GM19467 (cell line): ENCODE results near the gene NOTCH3.

Source experiments
- ATAC-seq: cut with Tn5 transposase; IDR thresholded peaks from one replicate; pipeline ENCODE4 v1.9.1; 2021; ENCODE audit warnings: mild to moderate bottlenecking, moderate library complexity; ENCODE audit not compliant: unreplicated experiment

NOTCH3 gene

DNA sequence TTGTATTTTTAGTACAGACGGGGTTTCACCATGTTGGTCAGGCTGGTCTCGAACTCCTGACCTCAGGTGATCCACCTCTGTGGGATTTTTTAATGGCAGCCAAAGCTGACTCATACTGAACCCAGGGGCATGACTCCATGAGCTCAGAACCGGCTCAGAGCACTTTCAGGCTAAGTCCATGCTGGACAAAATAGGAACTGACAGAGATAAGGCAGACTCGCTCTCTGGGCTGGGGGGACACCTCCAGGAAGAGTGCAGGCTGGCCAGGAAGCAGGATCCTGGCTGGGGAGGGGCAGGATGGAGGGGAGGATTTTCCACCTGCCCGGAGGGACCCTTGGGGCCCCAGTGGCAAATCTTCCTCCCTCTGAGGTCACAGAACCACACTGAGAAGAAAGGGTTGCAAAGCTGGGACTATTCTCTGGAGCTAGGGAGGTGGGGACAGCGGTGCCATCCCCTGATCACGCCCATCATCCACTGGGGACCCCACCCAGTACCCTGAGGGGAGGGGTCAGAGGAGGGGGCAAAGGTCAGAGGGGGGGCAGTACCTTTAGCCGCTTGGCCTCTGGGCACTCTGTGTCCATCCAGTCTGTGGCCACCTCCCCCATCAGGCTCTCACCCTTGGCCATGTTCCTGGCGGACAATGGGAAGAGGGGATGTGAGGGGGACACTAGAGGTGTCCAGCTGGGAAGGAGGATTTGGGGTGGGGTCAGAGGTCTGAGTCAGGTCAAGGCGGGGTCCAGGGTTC is 31.1 kb downstream of the NOTCH3 start:
- ATAC-seq: no peak

DNA sequence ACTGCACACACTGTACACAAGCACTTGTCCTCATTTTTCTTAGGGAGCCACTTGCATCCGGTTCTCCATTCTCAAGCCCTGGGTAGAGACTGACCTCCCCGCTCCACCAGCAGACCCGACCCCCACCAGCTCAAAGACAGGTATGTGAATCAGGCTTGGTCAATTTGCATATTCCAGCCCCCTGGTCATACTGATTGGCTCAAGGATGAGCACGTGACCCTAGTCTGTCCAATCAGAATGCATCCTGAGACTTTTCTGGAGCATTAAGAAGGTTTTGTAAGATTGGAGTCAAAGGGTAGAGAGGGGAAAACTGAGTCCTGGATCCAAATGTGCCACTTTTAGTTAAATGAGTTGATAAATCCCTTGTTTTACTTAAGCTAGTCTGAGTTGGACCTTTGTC is 34.1 kb downstream of the NOTCH3 start:
- no peak for ATAC-seq

DNA sequence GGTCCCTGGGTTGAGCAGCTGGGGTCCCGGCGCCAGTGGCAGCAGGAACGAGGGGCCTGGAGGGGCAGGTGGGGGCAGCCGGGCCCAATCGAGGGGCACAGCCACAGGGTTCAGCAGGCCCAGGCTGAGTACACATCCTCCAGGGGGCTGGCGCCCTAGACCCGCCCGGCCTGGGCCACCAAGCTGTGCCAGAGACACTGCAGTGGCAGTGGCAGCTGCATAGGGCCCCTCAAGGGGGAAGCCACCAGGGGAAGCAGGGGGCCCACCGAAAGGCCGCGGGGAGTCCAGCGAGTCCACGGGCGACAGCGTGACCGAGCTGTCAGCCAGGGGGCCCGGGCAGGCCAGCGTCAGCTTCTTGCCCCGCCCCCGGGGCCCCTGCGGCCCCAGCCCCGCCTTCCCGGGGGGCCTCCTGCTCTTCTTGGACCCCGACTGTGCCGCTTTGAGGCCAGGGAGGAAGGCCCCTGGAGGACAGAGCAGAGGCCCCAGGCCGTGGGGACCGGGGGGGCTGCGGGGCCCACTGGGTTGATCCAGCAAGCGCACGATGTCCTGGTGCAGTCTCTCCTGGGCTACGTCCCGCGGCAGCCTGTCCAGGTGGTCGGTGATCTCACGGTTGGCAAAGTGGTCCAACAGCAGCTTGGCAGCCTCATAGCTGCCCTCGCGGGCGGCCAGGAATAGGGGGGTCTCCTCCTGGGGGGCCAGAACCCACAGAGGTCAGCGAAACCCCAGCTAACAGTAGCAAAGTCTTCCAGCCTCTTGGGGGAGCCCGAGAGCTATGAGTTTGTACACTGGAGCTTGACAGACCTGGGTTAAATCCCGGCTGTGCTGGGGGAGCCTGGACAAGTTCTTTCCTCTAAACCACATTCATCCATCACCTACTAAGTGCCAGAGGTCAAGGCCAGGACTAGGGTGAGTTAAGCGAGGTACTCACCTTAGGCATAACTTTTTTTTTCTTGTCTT is 39.5 kb downstream of the NOTCH3 start:
- ATAC-seq: no peak

DNA sequence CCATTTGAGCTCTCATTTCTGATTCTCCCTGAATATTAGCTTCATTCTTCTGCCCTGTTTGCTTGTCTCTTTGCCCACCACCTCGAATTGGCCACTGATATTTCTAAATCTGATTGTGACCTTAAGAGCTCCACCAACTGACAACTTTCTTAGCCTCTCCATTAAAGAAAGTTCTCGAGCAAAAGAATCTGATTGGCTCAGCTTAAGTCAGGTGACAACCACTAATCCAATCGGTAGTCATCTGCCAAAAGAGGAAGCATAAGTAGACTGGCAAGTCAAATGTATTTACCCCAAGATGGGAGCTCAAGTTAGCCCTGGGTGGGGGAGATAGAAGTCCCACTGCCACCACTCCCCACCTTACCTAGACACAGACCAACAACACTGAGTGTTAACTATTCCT is 41.5 kb downstream of the NOTCH3 start:
- ATAC-seq: no peak

DNA sequence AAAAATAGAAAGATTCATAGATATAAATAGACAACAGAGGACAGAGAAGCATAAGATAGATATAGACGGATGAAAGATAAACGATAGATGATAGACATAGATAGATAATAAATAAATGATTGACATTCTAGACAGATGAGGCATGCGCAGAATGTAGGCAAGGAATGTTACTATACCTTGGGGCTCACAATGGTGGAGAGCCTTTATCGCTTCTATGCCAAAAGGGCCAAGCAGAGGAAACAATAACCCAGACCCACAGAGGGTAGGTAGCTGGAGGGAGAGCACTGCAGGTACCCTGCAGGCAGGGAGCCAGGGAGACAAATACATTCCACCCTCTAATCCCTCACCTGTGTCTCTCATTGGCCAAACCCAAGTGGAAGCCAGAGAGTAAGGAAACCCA is 44.4 kb downstream of the NOTCH3 start:
- no peak for ATAC-seq

DNA sequence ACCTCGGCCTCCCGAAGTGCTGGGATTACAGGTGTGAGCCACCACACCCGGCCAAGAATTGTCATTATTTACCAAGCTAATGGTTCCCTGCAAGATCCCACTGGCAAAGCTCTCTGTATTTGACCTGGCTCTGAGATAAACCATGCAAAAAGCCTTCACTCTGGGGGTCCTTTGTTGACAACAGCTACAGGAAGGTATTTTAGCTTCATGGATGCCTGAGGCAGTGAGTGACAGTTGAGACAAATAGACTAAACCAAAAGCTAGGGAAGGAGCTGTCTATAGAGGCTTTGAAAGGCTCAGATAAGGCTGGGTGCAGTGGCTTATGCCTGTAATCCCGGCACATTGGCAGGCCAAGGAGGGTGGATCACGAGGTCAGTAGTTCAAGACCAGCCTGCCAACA is 45.5 kb downstream of the NOTCH3 start:
- no peak for ATAC-seq

DNA sequence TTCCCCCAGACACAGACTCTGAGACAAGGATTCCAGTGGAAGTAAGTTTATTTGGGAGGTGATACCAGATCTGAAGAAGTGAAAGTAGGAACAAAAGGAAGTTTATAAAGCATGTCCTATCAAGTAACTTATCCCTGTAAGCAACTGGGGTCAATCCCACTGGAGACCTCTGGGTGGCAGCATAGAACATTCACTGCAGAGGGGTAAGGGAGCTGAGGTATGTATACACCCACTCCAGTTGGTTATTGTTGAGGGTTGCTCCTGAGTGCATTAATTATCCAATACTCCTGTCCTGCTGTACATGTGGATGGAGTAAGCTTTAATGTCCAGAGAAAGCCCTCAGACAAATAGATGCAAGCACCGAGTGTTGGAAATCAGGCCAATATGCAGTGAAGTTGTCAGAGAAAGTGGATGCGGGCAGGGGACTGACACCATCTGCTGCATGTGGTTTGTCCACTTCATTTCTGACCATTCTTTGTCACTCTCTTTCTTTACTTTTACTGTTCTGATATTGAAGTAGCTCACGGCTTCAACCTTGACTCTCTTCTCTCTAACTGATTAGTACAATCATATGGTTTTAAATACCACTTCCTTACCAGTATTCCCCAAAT is 46.7 kb downstream of the NOTCH3 start:
- ATAC-seq: no peak

DNA sequence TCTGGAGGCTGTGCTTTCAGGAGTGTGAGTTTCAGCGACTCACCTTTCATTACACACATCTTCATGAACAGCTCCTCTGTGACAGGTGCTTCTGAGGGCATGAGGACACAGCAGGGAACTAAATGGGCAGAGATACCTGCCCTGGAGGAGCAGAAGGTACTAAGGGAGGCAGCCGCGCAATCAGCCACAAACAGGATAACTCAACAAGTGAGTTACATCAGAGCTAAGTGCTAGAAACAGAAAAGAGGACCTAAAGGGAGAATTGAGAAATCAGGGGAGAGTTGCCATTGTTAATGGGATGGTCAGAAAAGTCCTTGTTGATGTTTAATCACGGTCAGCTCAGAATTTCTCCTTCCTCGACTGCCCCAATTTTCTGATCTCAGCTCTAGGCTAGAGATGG is 51.1 kb downstream of the NOTCH3 start:
- ATAC-seq: no peak

DNA sequence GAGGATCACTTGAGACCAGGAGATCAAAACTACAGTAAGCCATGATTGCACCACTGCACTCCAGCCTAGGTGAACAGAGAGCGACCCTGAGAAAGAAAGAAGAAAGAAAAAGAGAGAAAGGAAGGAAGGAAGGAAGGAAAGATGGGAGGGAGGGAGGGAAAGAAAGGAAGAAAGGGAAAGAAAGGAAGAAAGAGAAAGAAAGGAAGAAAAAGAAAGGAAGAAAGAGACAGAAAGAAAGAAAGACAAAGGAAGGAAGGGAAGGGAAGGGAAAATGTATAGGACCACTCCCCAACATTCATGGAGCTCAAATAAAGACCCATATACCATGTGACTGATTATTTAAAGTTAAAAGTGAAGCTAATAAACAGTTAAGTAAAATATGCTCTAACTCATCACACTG is 53.7 kb downstream of the NOTCH3 start:
- ATAC-seq: no peak

DNA sequence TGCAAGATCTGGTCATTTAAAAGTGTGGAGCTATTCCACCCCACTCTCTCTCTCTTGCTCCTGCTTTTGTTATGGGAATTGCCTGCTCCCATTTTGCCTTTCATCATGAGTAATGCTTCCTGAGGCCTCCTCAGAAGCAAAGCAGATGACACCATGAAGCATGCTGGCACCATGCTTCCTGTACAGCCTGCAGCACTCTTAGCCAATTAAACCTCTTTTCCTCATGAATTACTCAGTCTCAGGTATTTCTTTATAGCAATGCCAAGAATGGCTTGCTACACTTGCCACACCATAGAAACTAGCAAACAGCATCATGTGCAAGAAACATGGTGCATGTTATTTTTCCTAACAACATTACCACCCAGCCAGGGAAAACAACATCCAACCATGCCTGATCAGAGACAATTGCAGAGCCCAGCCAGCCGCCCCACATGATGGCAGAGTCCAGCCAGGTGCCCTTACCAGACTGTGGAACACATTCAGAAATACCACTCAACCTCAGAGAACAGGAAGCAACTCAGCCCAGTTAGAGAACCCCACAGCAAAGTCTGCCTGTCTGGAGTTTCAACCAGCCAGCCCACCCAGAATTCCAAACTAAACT is 56.6 kb downstream of the NOTCH3 start:
- ATAC-seq: no peak

DNA sequence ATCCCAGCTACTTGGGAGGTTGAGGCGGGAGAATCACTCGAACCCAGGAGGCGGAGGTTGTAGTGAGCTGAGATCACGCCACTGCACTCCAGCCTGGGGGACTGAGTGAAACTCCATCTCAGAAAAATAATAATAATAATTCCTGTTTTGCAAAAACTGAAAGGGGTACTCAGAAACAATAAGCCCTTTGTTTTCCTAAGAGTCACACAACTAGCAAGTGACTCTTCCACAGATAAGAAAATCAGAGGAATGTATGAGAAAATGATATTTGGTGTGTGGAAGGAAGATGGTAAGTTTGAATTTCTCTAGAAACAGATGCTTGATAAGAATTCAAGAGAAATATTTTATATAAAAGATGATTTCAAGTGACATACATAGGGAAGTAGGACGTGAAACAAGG is 58.5 kb downstream of the NOTCH3 start:
- ATAC-seq: no peak

DNA sequence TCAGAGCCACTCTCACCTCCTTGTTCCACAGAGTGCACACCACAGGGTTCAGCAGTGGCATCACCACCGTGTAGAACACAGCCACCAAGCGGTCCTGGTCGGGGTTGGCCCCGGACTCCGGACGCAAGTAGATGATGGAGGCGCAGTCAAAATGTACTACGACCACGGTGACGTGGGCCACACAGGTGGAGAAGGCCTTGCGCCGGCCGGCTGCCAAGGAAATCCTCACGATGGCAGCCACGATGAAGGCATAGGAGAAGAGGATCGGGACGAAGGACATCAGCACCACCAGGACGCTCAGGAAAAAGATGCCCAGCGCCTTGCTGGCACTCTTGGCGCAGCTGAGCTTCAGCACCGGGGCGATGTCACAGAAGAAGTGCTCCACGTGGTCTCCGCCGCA is 59.7 kb downstream of the NOTCH3 start:
- ATAC-seq: no peak

DNA sequence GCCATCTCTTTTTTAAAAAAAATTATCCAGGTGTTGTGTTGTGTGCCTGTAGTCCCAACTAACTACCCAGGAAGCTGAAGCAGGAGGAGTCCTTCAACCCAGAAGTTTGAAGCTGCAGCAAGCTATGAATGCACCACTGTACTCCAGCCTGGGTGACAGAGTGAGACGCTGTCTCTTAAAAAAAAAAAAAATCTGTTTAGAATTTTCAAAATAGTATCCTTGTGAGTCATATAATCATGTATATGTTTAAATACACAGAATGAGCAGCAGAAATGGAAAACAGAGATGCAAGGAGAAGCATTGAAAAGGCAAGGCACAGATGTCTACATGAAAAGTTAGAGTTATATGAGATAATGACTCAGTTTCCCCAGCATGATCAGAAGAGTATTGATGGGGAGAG is 62.4 kb downstream of the NOTCH3 start:
- no peak for ATAC-seq

DNA sequence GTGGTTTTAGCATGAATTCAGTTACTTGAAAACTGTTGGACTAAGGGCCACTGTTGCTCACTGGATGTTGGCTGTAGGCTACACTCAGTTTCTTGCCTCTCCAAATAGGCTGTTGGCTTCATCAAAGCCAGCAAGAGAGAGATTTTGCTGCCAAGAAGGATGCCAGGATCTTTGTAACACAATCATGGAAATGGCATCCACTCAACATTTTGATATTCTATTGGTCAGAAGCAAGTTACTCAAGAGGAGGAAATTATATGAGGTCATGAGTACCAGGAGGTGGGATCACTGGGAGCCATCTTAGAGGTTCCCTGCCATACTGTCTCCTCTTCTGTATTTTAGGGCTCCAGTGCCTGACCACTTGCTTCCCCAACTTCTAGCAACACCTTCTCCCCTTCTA is 63.0 kb downstream of the NOTCH3 start:
- no peak for ATAC-seq

DNA sequence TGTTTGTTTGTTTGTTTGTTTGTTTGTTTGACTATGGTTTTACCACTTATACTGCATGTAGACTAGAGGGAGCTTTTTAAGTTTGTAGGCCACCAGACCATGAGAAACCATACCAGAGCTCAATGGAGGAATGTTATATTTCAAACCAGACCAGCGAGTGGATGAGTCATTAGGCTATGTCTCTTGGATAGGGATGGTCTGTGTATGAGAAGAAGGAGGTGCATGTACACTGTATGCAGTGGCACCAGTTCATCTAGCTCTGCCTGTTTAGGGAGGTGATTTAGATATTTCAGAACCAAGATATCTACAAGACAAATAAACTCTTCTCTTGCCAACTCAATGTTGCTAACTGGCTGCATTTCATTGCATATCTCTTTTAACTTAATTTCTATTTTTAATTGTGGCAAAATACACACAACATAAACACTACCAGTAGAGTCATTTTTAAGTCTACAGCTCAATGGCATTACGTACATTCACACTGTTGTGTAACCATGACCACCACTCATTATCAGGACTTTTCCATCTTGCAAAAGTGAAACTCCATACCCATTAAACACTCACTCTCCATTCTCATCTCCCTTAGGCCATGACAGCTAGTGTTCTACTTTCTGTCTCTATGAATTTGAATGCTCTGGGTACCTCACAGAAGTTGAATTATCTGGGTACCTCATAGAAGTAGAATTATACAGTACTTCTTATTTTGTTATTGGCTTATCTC is 64.4 kb downstream of the NOTCH3 start:
- ATAC-seq: no peak

DNA sequence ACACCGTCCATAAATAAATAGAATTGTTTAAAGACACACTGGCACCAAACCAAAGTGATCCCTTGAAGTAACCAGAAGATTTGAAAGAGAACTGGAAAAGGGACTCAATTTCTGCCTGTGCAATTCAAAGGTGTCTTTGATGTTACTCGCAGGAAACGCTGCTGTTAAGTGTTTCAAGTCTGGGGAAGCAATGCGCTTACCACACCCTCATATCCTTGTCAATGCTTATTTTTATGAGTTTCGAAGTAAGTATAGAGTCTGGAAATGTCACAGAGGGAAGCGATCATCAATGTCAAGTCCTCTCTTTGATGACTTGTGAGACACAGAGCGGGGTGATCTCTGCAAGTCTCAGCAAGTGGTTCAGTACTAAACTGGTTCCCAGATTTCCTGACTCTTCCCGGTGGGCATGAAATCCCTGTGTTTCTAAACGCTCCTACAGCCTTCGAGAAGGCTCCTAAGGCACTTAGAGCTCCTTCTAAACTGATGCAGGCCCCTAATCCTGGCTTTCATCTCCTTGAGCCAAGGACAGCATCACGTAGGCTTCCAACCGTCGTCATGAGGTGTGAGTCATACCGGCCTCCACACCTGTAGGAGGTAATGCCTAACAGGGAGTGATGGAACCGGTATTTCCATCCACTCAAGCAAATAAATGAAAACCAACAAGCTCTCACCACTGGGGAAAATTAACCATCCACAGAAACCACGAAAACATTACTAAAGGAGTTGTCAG is 70.8 kb downstream of the NOTCH3 start:
- ATAC-seq: no peak

DNA sequence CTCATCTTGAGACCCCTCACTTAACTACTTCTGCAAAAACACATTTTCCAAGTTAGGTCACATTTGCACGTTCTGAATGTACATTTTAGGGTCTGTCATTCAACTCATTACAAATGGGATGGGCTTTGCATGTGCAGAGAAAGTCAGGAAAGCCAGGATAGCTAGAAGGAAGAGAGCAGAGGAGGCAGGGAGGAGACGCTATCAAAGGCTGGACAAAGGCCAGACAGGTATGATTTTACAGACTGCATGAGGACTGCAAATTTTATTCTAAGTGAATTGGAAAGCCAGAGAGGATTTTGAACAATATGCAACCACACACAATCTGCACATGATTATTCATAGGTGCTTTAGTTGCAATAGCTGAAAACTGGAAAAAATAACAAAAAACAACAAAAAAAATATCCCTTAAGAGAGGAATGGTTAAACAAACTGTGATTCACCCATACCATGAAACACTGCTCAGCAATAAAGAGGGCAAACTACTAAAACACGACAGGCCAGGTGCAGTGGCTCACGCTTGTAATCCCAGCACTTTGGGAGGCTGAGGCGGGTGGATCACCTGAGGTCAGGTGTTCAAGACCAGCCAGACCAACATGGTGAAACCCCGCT is 72.5 kb downstream of the NOTCH3 start:
- no peak for ATAC-seq

DNA sequence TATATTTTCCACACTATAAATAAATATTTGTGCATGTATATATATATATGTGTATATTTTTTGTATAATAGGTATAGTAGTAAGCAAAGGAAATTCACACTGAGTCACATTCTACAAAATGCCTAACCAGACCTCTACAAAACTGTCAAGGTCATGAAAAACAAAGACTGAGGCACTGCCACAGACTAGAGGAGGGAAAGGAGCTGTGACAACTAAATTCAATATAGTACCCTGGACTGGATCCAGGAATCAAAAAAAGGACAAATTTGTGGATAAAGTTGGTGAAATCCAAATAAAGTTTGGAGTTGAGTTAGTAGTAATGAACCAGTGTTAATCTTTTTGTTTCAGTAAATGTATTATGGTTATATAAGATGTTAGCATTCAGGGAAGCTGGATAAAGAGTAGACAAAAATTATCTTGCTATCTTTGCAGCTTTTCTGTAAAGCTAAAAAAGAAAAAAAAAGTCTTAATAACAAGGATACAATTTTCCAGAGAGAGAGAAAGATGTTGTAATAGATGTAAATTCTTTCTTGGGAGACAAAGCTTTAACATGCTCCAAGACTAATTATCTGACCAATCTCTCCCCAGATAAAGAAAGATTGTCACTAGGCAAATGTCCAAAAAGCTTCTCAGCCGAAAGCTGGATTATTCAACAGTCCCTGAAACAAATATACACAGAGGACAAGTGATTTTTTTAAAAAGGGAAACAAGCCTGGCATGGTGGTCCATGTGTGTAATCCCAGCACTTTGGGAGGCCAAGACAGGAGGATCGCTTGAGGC is 74.5 kb downstream of the NOTCH3 start:
- no peak for ATAC-seq
